GM20000 (cell line): ENCODE data around the gene ATP11A.

Experiments used
- DNase-seq: peaks from one replicate; pipeline ENCODE4 v3.0.0; 2012; ENCODE audit warnings: low spot score
- CTCF ChIP-seq: IDR thresholded peaks from 2 replicates; pipeline ENCODE4 v1.5.1; 2012; ENCODE audit warnings: mild to moderate bottlenecking, control low read depth; ENCODE audit errors: extremely low read depth, missing control alignments

Gene ATP11A

GRCh38 chr13:112747256-112747655, 57.4 kb downstream of the ATP11A start:
- no peak for DNase-seq
- TF ChIP-seq CTCF = no peak

GRCh38 chr13:112748947-112749735, 59.3 kb downstream of the ATP11A start:
- no peak for DNase-seq
- TF ChIP-seq CTCF = no peak

- DNase-seq = no peak
- TF ChIP-seq CTCF = no peak
Observed at GRCh38 chr13:112750570-112750969, 60.7 kb downstream of the ATP11A start.

- no peak for TF ChIP-seq CTCF
- no peak for DNase-seq
Observed at GRCh38 chr13:112751617-112752016, 61.8 kb downstream of the ATP11A start.

- no peak for TF ChIP-seq CTCF
- no peak for DNase-seq
Observed at GRCh38 chr13:112752211-112752610, 62.4 kb downstream of the ATP11A start.

GRCh38 chr13:112752711-112753541, 63.1 kb downstream of the ATP11A start:
- DNase-seq = no peak
- no peak for TF ChIP-seq CTCF

GRCh38 chr13:112753833-112754232, 64.0 kb downstream of the ATP11A start:
- TF ChIP-seq CTCF = no peak
- no peak for DNase-seq
